PFSK-1 (cell line): ENCODE measurements around the gene WDR47.

ENCODE experiments used
- FOXP2 ChIP-seq: optimal IDR thresholded peaks from 2 replicates; pipeline ENCODE3; 2011; ENCODE audit warnings: borderline replicate concordance, control low read depth, inconsistent platforms; ENCODE audit not compliant: insufficient read depth; ENCODE audit errors: extremely low read length, extremely low read depth
- POLR2AphosphoS5 ChIP-seq: IDR thresholded peaks from 2 replicates; pipeline ENCODE4 v1.6.1; 2012; ENCODE audit warnings: low read depth, mild to moderate bottlenecking, control low read depth, low read length, moderate library complexity
- REST ChIP-seq, 2 experiments: IDR thresholded peaks; 2 replicates each; pipeline versions ENCODE4 v1.6.1 to v1.8.0; 2011 to 2012; ENCODE audit warnings: low read depth in 2 of 2, low read length in 2 of 2, control low read depth in 1 of 2, inconsistent platforms in 1 of 2, mild to moderate bottlenecking in 1 of 2, moderate library complexity in 1 of 2; ENCODE audit not compliant: insufficient read depth in 1 of 2
- SIN3A ChIP-seq: IDR thresholded peaks from 2 replicates; pipeline ENCODE4 v1.6.1; 2012; ENCODE audit warnings: mild to moderate bottlenecking, low read length, moderate library complexity, borderline replicate concordance; ENCODE audit not compliant: insufficient read depth
- TAF1 ChIP-seq: IDR thresholded peaks from 2 replicates; pipeline ENCODE4 v1.6.1; 2012; ENCODE audit warnings: low read length, control low read depth, borderline replicate concordance; ENCODE audit not compliant: insufficient read depth

The WDR47 gene

GRCh38 chr1:109011335-109011734, 30.6 kb downstream of the WDR47 start:
- no peak for TF ChIP-seq REST (IDR thresholded peaks at IDR 0.05; ENCODE audit: insufficient read depth in 1 of 2, low read depth in 2 of 2, low read length in 2 of 2)

GRCh38 chr1:108983114-108983513, 58.8 kb downstream of the WDR47 start:
- no peak for TF ChIP-seq POLR2AphosphoS5
- TF ChIP-seq FOXP2, result no peak
- TF ChIP-seq SIN3A, result no peak
- no peak for TF ChIP-seq REST (IDR thresholded peaks at IDR 0.05; ENCODE audit: insufficient read depth in 1 of 2, low read depth in 2 of 2, low read length in 2 of 2)
- no peak for TF ChIP-seq TAF1

GRCh38 chr1:108976658-108977057, 65.2 kb downstream of the WDR47 start:
- no peak for TF ChIP-seq REST (IDR thresholded peaks at IDR 0.05; ENCODE audit: insufficient read depth in 1 of 2, low read depth in 2 of 2, low read length in 2 of 2)
- no peak for TF ChIP-seq TAF1
- TF ChIP-seq FOXP2, result no peak
- TF ChIP-seq SIN3A, result no peak
- TF ChIP-seq POLR2AphosphoS5, result no peak

GRCh38 chr1:108972951-108973350, 69.0 kb downstream of the WDR47 start:
- no peak for TF ChIP-seq POLR2AphosphoS5
- no peak for TF ChIP-seq SIN3A
- no peak for TF ChIP-seq FOXP2
- no peak for TF ChIP-seq REST (IDR thresholded peaks at IDR 0.05; ENCODE audit: insufficient read depth in 1 of 2, low read depth in 2 of 2, low read length in 2 of 2)
- TF ChIP-seq TAF1, result no peak

DNA sequence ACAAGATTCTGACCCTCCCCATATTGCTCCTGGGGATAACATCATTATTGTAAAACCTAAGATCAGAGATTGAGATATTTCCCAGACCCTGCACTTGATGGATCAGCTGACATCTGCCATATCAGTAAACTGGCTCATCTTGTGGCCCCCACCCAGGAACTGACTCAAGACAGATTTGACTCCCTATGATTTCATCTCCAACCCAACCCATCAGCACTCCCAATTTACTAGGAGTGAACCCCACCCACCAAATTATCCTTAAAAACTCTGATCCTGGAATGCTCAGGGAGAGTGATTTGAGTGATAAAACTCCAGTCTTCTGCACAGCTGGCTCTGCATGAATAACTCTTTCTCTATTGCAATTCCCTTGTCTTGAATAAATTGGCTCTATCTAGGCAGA, 72.6 kb downstream of the WDR47 start:
- TF ChIP-seq FOXP2, result no peak
- TF ChIP-seq TAF1, result no peak
- TF ChIP-seq REST (IDR thresholded peaks at IDR 0.05; ENCODE audit: insufficient read depth in 1 of 2, low read depth in 2 of 2, low read length in 2 of 2), result no peak
- no peak for TF ChIP-seq SIN3A
- no peak for TF ChIP-seq POLR2AphosphoS5
